IPS-18c (cell line): ENCODE results near the gene NHERF1.

Source experiments
- H3K4me3 ChIP-seq: 2 replicates; pipeline ENCODE4 v1.7.0; 2013; ENCODE audit warnings: low read depth, mild to moderate bottlenecking, low read length, moderate library complexity; ENCODE audit not compliant: insufficient read depth
- H3K9me3 ChIP-seq: one replicate; pipeline ENCODE4 v1.6.1; 2013; ENCODE audit warnings: mild to moderate bottlenecking, low read length, moderate library complexity; ENCODE audit not compliant: control insufficient read depth, insufficient read depth

NHERF1 gene

DNA sequence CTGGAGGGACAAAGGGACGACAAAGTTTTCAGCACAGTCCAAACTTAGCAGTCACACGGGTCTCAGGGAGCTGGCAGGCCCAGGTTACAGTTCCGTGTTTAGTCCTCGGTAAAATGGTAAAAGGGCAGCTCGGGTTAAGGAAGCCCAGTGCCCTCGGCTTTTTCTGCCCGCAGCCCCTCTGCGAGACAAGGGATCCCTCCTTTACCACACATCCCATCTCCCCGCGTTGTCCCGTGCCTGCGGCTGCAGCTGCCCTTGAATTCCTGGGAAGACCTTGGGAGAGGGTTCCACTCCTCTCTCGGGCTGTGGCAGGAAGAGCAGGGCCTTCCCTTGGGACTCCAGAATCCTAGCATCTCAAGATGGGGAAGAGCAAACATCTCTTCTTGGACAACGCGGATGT is 18.6 kb upstream of the NHERF1 start:
- H3K4me3 ChIP-seq = no peak overlapping the region

GRCh38 chr17:74730491-74731346 is 17.7 kb upstream of the NHERF1 start:
- H3K4me3 ChIP-seq = no peak overlapping the region

More for the DNA sequence above, 18.6 kb upstream of the NHERF1 start:
- H3K9me3 ChIP-seq = no peaks in the 10 kb centered on the region

GRCh38 chr17:74731347-74731605 is 17.2 kb upstream of the NHERF1 start:
- Histone ChIP-seq H3K9me3 (no peaks in the 10 kb centered on the region), H3K4me3 (no peak overlapping the region)

More at GRCh38 chr17:74730491-74731346, 17.7 kb upstream of the NHERF1 start:
- no peaks in the 10 kb centered on the region for H3K9me3 ChIP-seq

DNA sequence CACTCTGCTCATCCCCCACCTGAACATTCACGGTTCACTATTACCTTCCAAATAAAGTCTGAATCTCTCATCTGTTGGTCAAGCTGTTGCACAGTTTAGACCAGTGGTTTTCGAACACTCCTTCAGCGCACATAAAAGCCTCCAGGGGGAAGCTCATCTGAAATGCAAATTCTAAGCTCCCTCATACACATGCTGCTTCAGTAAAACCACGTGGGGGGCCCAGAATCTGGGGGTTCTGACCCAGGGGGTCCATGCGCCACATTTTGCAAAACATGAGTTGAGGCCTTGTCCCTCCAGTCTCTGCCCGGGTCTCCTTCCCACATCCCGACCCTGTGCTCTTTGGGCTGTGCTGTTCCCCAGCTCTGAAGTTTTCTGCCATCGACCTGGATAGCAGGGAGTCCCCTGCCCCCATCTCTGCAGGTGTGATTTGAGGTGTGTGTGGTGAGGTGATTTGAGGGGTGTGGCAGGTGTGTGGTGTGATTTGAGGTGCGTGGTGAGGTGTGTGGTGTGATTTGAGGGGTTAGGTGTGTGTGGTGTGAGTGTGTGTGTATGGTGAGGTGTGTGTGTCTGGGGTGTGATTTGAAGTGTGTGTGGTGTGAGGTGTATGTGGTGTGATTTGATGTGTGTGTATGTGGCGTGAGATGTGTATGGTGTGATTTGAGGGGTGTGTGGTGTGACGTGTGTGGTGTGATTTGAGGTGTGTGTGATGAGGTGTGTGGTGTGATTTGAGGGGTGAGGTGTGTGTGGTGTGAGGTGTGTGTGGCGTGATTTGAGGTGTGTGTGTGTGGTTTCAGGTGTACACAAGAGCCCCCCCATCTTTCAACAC is 16.2 kb upstream of the NHERF1 start:
- no peak overlapping the region for H3K4me3 ChIP-seq
- no peaks in the 10 kb centered on the region for H3K9me3 ChIP-seq

DNA sequence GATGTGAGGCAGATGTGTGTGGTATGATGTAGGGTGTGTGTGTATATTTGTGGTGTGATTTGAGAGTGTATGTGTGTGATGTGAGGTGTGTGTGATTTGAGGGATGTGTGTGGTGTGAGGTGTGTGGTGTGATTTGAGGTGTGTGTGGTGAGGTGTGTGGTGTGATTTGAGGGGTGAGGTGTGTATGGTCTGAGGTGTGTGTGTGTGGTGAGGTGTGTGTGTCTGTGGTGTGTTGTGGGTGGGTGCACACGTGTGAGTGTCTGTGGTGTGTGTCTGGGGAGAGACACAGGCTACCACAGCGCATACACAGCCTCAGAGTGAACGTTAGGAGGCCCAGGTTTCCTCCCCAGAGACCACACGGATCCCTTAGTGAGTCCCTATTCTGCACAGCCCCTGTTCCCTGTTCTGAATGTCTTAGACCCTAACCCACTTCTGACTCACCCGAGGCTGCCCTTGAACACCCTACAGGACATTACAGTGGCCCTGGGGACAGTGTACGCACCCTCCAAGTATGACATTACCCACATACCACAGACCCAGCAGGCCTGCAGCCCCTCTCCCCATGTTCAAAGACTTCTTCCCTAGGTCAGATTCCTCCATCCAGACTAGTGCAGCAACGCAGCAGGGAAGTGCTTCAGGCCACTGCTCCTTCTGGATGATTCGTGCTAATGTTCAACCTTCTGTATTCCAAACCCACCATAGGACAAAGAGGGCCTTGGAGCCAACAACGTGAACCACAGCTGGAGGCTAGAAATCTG is 14.9 kb upstream of the NHERF1 start:
- no peaks in the 10 kb centered on the region for H3K9me3 ChIP-seq
- no peak overlapping the region for H3K4me3 ChIP-seq

- no peak overlapping the region for H3K4me3 ChIP-seq
- no peaks in the 10 kb centered on the region for H3K9me3 ChIP-seq
Measured at GRCh38 chr17:74734256-74734655, 14.2 kb upstream of the NHERF1 start.

GRCh38 chr17:74736513-74737298 is 11.7 kb upstream of the NHERF1 start, which contains the start of gene RAB37:
Gene RAB37 (plus strand): TSS chr17:74737256. CDS start chr17:74737273, 17 bp downstream.
- Histone ChIP-seq H3K4me3 (peak within 1 kb of the TSS; percentile 68), H3K9me3 (no peaks in the 10 kb centered on the region)

DNA sequence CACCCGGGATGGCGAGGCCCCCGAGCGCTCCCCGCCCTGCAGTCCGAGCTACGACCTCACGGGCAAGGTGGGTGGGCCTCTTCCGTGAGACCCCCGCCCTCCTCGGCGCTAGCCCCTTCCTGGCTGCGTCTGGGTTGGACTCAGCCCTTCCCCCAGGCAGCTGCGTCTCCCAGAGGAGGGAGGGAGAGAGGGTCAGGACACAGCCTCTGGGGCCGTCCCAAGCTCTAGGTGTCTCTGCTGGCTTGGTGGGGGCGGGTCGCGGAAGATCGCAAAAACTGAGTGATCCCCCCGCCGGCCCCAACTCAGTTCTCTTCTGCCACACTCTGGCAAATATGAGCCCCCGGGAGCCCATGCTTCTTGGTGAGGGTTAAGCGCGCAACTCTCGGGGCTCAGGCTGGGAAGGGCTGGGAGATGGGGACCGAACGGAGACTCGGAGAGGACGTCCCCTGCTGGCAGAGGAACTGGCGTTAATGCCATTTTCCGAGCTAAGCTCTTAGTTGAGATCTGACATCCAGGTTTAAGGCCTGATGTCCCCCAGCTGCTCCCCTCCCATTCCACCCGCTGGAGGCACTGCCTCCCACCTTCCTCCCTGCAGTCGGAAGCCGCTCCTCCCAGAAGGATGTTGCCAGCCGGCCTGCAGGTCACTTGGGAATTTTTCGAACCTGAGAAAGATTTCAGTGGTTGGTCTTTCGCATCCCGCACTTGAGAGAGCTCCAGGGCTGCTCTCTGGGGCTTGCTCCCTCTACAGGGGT is 11.0 kb upstream of the NHERF1 start:
- Histone ChIP-seq H3K9me3 (no peaks in the 10 kb centered on the region), H3K4me3 (peak overlapping the region; percentile 68)

DNA sequence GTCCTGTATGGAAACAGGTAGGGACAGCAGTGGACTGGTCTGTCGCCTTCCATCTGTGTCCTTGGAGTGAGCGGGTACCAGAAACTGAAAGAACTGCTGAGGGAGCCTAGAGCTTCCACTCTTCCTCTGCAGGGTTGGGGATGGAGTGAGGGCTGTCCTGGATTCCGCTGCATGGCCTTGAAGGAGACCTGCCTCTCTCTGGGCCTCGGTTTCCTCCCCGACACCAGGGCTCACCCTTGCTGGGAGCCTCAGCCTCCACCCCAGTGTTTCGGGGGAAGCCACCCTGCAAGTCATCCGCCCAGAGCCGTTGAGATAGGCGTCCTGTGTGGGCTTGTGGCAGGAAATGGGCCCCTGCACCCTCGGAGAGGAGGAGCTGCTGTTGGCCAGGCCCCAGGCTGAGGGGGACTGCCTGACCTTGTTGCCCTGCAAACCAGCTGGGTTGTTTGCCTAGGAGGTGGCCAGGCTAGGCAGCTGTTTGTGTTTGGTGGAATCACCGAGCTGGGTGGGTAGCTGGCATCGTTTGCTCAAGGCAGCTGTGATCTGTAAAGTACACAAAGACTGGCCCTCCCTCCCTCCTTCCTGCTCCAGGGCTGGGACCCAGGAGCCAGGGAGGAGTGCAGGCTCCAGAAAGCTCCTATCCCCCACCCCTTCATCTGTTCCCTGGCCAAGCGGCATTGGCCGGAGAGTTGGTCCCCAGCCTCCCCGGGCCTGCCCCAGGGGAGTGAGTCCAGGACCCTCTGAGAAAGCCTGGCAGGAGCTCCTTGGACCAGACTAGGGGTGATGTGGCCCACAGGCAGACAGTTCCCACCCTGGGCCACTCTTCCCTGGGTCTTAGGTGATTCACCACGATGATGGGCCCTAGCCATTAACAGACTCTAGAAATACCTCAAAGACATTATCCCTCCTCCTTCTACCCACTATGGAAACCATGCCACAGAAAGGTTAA is 10.1 kb upstream of the NHERF1 start:
- H3K9me3 ChIP-seq = no peaks in the 10 kb centered on the region
- peak overlapping the region; percentile 68 for H3K4me3 ChIP-seq

GRCh38 chr17:74739227-74739831 is 9.1 kb upstream of the NHERF1 start:
- H3K9me3 ChIP-seq = no peaks in the 10 kb centered on the region

DNA sequence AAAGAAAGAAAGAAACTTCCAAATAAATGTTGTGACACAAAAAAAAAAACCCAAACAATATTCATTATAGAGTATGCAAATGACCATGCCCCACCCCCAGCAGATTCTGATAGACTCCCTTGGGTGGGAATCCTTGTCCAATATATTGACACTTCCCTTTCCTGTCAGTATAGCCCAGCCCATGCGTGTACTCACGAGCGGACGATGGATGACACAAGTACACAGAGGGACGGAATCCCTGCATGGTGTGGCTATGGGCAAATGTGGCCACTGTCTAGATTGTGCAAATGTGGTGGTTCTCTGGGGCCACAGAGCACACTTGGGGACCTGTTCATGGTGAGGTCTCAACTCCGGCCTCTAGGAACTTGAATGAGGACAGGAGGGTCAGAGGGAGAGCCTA is 8.3 kb upstream of the NHERF1 start:
- Histone ChIP-seq H3K9me3 (no peaks in the 10 kb centered on the region), H3K4me3 (no peak overlapping the region)

More at GRCh38 chr17:74739227-74739831, 9.1 kb upstream of the NHERF1 start:
- no peak overlapping the region for H3K4me3 ChIP-seq

GRCh38 chr17:74740641-74741387 is 7.6 kb upstream of the NHERF1 start:
- Histone ChIP-seq H3K4me3 (no peak overlapping the region), H3K9me3 (no peaks in the 10 kb centered on the region)

DNA sequence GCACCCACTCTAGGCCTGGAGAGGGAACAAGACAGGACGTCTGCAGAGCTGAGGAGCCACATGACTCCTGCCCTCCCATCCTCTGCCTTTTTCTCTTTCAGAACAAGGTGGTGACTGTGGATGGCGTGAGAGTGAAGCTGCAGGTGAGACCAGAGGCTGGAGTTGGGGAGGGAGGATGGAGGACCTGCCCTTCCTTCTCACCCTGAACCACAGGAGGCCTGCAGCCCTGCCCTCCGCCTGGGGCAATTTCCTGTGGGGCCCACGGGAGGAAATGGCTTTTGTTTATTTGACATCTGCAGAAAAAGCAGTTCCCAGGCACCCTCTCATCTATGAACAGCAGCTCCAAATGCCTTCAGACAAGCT is 6.3 kb upstream of the NHERF1 start:
- no peak overlapping the region for H3K4me3 ChIP-seq
- H3K9me3 ChIP-seq = no peaks in the 10 kb centered on the region

DNA sequence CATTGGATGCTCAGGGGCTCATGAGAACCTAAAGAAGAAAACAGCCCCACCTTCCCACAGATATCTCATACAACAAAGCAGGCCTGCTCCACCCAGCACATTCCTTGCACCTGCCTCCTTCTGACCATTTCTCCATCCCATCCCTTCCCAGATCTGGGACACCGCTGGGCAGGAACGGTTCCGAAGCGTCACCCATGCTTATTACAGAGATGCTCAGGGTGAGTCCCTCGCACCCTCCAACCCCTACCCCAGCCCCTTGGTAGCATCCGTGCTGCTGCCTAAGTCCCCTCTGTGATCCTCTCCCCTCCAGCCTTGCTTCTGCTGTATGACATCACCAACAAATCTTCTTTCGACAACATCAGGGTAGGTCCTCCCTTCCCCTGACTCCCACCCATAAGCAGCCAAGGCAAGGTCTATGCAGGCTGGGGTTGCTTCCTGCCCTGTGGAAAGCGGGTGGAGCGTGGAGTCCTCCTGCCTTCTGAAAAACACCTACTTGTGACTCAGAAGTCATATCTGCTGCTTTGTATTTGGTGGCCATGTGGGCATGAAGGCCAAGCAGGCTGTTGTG is 5.4 kb upstream of the NHERF1 start:
- Histone ChIP-seq H3K9me3 (no peaks in the 10 kb centered on the region), H3K4me3 (no peak overlapping the region)
